OCI-LY1 (cell line): ENCODE data around the gene TP73.
A peak's percentile ranks its signal among the peaks of the same experiment; 100 is the strongest.

Experiments used
- H2AFZ ChIP-seq: fragments of 200-600 bp; sonication (generic), shearing (Covaris generic); 2 replicates; pipeline ENCODE4 v1.6.0; 2014; ENCODE audit warnings: antibody characterized with exemption, mild to moderate bottlenecking, low read length
- H3F3A ChIP-seq: fragments of 200-600 bp; sonication (generic), shearing (Covaris generic); 2 replicates; pipeline ENCODE4 v1.6.0; 2014; ENCODE audit warnings: mild to moderate bottlenecking, antibody characterized with exemption, low read length, moderate library complexity; ENCODE audit not compliant: insufficient read depth
- H3K27ac ChIP-seq: fragments of 200-600 bp; sonication (generic); 2 replicates; pipeline ENCODE4 v1.5.1; 2014; ENCODE audit warnings: low read length, mixed run types, mild to moderate bottlenecking, low read depth; ENCODE audit not compliant: poor library complexity, severe bottlenecking
- H3K27me3 ChIP-seq: fragments of 200-600 bp; sonication (generic); 2 replicates; pipeline ENCODE4 v1.6.0; 2014; ENCODE audit warnings: antibody characterized with exemption, mild to moderate bottlenecking, low read length, moderate library complexity; ENCODE audit not compliant: insufficient read depth
- H3K36me3 ChIP-seq: fragments of 200-600 bp; sonication (generic); 2 replicates; pipeline ENCODE4 v1.6.1; 2014; ENCODE audit warnings: mild to moderate bottlenecking, antibody characterized with exemption, low read length, moderate library complexity, mixed read lengths; ENCODE audit not compliant: insufficient read depth
- H3K4me1 ChIP-seq: fragments of 200-600 bp; sonication (generic); 2 replicates; pipeline ENCODE4 v1.5.1; 2014; ENCODE audit warnings: mild to moderate bottlenecking, low read length, moderate library complexity; ENCODE audit not compliant: insufficient read depth, severe bottlenecking
- H3K4me2 ChIP-seq: fragments of 200-600 bp; sonication (generic), shearing (Covaris generic); 2 replicates; pipeline ENCODE4 v1.6.1; 2014; ENCODE audit warnings: low read length
- H3K4me3 ChIP-seq: fragments of 200-600 bp; sonication (generic); 2 replicates; pipeline ENCODE4 v1.5.1; 2014; ENCODE audit warnings: low read length, low read depth, mild to moderate bottlenecking, mixed read lengths; ENCODE audit not compliant: poor library complexity, severe bottlenecking
- H3K79me2 ChIP-seq: fragments of 200-600 bp; shearing (Covaris generic); 2 replicates; pipeline ENCODE4 v1.6.1; 2016; ENCODE audit warnings: mixed run types, low read length, mixed read lengths; ENCODE audit not compliant: insufficient read depth
- H3K9ac ChIP-seq: fragments of 200-600 bp; sonication (generic), shearing (Covaris generic); 2 replicates; pipeline ENCODE4 v1.6.1; 2014; ENCODE audit warnings: mild to moderate bottlenecking, low read length, mixed read lengths
- H3K9me2 ChIP-seq: fragments of 200-600 bp; sonication (generic), shearing (Covaris generic); 2 replicates; pipeline ENCODE4 v1.6.1; 2014; ENCODE audit warnings: low read depth, mild to moderate bottlenecking, low read length, mixed read lengths
- H3K9me3 ChIP-seq: fragments of 200-600 bp; shearing (Covaris generic); 2 replicates; pipeline ENCODE4 v1.6.1; 2014; ENCODE audit warnings: low read length, mixed read lengths
- H4K20me1 ChIP-seq: fragments of 200-600 bp; sonication (generic), shearing (Covaris generic); 2 replicates; pipeline ENCODE4 v1.6.0; 2016; ENCODE audit warnings: mild to moderate bottlenecking, low read length; ENCODE audit not compliant: insufficient read depth
- EZH2 ChIP-seq: fragments of 200-600 bp; sonication (generic), shearing (Covaris generic); IDR thresholded peaks from 2 replicates; pipeline ENCODE4 v1.8.0; 2017; ENCODE audit warnings: borderline replicate concordance, mixed run types, mild to moderate bottlenecking, antibody characterized with exemption, low read length, moderate library complexity, mixed read lengths
- TF ChIP-seq, protein P1 (sequence below): fragments of 200-600 bp; sonication (generic), shearing (Covaris generic); IDR thresholded peaks from 2 replicates; pipeline ENCODE4 v1.5.1; 2017; ENCODE audit warnings: mild to moderate bottlenecking, antibody characterized with exemption, low read length, moderate library complexity, mixed read lengths

The TP73 gene

DNA sequence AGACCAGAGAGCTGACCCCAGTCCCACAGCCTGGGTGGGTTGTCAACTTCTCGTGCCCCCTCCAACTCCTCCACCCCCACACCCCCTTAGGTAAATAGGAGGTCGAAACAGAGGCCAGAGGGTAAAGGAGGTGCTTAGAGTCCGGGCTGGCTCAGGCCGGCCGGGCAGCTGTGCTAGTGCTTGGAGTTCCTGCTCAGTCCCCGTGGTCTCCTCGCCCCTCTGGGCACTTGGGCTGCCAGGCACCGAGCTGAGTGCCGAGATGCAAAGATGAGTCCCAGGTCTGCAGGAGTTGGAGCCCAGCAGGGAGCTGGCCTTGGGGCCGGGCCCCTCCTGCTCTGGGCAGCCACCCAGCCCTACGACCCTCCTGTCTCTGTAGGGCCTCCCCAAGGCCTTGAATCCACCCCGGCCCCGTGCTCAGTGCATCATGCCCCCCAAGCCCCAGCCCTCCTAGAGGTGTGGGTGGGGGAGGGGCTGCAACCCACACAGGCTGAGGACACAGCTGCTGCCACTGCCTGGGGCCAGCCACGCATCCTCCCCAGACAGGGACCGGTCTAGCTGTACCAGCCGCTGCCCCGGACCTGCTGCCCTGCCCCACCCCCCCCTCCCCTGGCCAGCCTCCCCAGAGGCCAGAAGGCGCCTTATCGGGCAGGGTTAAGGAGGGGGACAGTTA is 122.1 kb downstream of the TP73 start:
- Histone ChIP-seq H3F3A (no peaks in the 10 kb centered on the region), H3K9me2 (no peaks in the 10 kb centered on the region), H3K36me3 (peaks cover 8% of the 10 kb centered on the region), H4K20me1 (no peaks in the 10 kb centered on the region), H3K9ac (no peak overlapping the region), H3K79me2 (no peaks in the 10 kb centered on the region), H3K9me3 (no peaks in the 10 kb centered on the region), H3K27me3 (no peaks in the 10 kb centered on the region; the same call in 1 of the 2 replicates), H3K4me1 (peaks cover 23% of the 10 kb centered on the region), H2AFZ (no peak overlapping the region), H3K4me3 (no peak overlapping the region), H3K27ac (no peak overlapping the region), H3K4me2 (no peak overlapping the region)
- no peak for TF ChIP-seq EZH2
- TF ChIP-seq, protein P1, sequence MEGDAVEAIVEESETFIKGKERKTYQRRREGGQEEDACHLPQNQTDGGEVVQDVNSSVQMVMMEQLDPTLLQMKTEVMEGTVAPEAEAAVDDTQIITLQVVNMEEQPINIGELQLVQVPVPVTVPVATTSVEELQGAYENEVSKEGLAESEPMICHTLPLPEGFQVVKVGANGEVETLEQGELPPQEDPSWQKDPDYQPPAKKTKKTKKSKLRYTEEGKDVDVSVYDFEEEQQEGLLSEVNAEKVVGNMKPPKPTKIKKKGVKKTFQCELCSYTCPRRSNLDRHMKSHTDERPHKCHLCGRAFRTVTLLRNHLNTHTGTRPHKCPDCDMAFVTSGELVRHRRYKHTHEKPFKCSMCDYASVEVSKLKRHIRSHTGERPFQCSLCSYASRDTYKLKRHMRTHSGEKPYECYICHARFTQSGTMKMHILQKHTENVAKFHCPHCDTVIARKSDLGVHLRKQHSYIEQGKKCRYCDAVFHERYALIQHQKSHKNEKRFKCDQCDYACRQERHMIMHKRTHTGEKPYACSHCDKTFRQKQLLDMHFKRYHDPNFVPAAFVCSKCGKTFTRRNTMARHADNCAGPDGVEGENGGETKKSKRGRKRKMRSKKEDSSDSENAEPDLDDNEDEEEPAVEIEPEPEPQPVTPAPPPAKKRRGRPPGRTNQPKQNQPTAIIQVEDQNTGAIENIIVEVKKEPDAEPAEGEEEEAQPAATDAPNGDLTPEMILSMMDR, result no peak

DNA sequence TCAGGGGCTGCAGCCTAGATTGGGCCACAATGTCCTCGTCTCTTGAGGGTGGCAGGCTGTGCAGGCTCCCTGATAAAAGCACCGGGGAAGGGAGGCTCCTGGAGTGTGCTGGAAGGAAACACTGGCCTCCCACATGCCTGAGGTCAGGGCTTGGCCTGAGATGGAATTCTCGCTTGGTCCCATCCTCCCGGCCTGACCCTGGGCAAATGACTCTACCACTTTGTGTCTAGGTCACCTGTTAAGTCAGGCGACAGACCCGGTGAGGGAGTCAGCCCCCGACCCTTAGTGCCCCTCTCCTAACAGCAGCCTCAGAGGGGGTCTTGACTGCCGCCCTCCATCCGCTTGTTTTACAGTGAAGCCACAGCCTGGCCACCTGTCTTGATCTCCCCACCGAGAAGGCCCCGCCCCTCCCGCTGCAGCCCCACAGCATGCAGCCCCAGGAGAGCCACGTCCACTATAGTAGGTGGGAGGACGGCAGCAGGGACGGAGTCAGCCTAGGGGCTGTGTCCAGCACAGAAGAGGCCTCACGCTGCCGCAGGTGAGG is 122.7 kb downstream of the TP73 start:
- H2AFZ ChIP-seq, result no peak overlapping the region
- no peak overlapping the region for H3K4me2 ChIP-seq
- H3K79me2 ChIP-seq, result no peaks in the 10 kb centered on the region
- H3K4me3 ChIP-seq, result no peak overlapping the region
- TF ChIP-seq, protein P1, result no peak
- TF ChIP-seq EZH2, result no peak
- H3K36me3 ChIP-seq, result peaks cover 14% of the 10 kb centered on the region
- H4K20me1 ChIP-seq, result no peaks in the 10 kb centered on the region
- H3K9ac ChIP-seq, result no peak overlapping the region
- no peak overlapping the region for H3K27ac ChIP-seq
- no peaks in the 10 kb centered on the region for H3F3A ChIP-seq
- no peaks in the 10 kb centered on the region for H3K9me3 ChIP-seq
- no peaks in the 10 kb centered on the region; the same call in 1 of the 2 replicates for H3K27me3 ChIP-seq
- peaks cover 23% of the 10 kb centered on the region for H3K4me1 ChIP-seq
- H3K9me2 ChIP-seq, result no peaks in the 10 kb centered on the region

DNA sequence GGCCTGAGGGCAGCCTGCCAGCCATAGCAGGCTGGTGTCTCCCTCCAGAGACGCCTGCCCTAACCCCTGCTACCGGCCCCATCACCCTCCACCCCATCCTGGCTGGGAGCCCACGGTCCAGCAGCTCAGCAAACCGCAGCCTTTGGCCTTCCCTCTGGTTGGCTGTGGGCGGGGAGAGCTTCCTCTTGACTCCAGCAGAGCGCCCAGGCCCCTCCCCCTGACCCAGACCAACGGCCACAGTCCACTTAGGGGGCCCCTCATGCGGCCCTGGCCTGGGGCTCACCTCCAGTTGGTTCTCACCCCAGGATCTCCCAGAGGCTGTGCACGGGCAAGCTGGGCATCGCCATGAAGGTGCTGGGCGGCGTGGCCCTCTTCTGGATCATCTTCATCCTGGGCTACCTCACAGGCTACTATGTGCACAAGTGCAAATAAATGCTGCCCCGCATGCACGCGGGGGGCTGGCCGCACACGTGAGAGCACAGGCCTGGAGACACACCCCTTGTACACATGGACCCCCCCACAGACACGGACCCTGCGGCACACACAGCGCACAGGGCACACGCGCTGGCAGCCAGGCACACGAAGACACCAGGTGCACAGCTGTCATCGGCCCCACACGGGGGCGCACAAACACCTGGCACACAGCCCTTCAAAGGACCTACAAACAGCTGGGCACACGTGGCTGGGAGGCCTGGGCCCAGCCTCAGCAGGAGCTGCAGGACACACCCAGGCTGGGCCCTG is 123.3 kb downstream of the TP73 start:
- no peak overlapping the region for H2AFZ ChIP-seq
- no peaks in the 10 kb centered on the region for H4K20me1 ChIP-seq
- no peaks in the 10 kb centered on the region; the same call in 1 of the 2 replicates for H3K27me3 ChIP-seq
- no peaks in the 10 kb centered on the region for H3K79me2 ChIP-seq
- H3F3A ChIP-seq, result no peaks in the 10 kb centered on the region
- H3K9me2 ChIP-seq, result no peaks in the 10 kb centered on the region
- peak overlapping the region; percentile 17 for H3K4me3 ChIP-seq
- peak overlapping the region; percentile 25; the same call in 1 of the 2 replicates for H3K4me2 ChIP-seq
- no peak overlapping the region for H3K27ac ChIP-seq
- peaks cover 21% of the 10 kb centered on the region for H3K36me3 ChIP-seq
- no peaks in the 10 kb centered on the region for H3K9me3 ChIP-seq
- TF ChIP-seq EZH2, result no peak
- TF ChIP-seq, protein P1, result peak; percentile 76
- peaks cover 23% of the 10 kb centered on the region for H3K4me1 ChIP-seq
- no peak overlapping the region for H3K9ac ChIP-seq
